PC-9 (cell line): ENCODE measurements around the gene DNAI4. TPM values are rescaled to one million over a fixed set of nuclear protein-coding genes. Genes with fewer than 3 reads are reported as not detected.
"Not testable (repeated sequence)": the region's sequence is repeated elsewhere in the genome, so short reads cannot be mapped to it uniquely, and the experiment has no call there.

Experiments
- BruUV-seq: library from RNA; stranded (reverse); fragments of 400-500 nt; replicated peaks from 2 replicates; lab custom pipeline; 2021; lab: Mats Ljungman, UMichigan
- CTCF ChIA-PET: fragments of 300-600 bp; sonication (Branson Sonifier 250); formaldehyde crosslinking; loops from one replicate; lab custom pipeline; 2022; ENCODE audit warnings: antibody characterized with exemption; lab: Charles Lee
- POLR2A ChIA-PET: fragments of 300-600 bp; sonication (Branson Sonifier 250); formaldehyde crosslinking; loops from one replicate; lab custom pipeline; 2022; ENCODE audit warnings: antibody characterized with exemption; ENCODE audit not compliant: unreplicated experiment; lab: Charles Lee
- DNase-seq, 2 experiments: peaks; one replicate each; pipeline versions ENCODE4 v3.0.0 to v3.0.0-alpha.2; 2015 to 2022; ENCODE audit warnings: mixed read lengths in 1 of 2
- H2AFZ ChIP-seq: fragments of 200-600 bp; sonication (generic); 2 replicates; pipeline ENCODE4 v1.8.1; 2017; ENCODE audit warnings: antibody characterized with exemption
- H3F3A ChIP-seq: fragments of 200-600 bp; sonication (generic); 2 replicates; pipeline ENCODE4 v1.8.1; 2017; ENCODE audit warnings: antibody characterized with exemption, mild to moderate bottlenecking, low read depth; ENCODE audit not compliant: insufficient read depth
- H3K27ac ChIP-seq: fragments of 200-600 bp; sonication (generic); 2 replicates; pipeline ENCODE4 v1.6.1; 2016; ENCODE audit warnings: mixed run types
- H3K27me3 ChIP-seq: fragments of 200-600 bp; sonication (generic); 2 replicates; pipeline ENCODE4 v1.6.1; 2016; ENCODE audit warnings: low read depth, mixed run types; ENCODE audit not compliant: insufficient read depth
- H3K36me3 ChIP-seq: fragments of 200-600 bp; sonication (generic); 2 replicates; pipeline ENCODE4 v1.6.1; 2016; ENCODE audit warnings: low read depth, mixed run types
- H3K4me1 ChIP-seq: fragments of 200-600 bp; sonication (generic); replicated peaks from 2 replicates; pipeline ENCODE4 v1.6.1; 2016; ENCODE audit warnings: mixed run types; ENCODE audit not compliant: insufficient read depth
- H3K4me2 ChIP-seq: fragments of 200-600 bp; sonication (generic); 2 replicates; pipeline ENCODE4 v1.6.1; 2017; ENCODE audit warnings: mixed run types
- H3K4me3 ChIP-seq: fragments of 200-600 bp; sonication (generic); 2 replicates; pipeline ENCODE4 v1.6.1; 2016; ENCODE audit warnings: mixed run types
- H3K79me2 ChIP-seq: fragments of 200-600 bp; sonication (generic); 2 replicates; pipeline ENCODE4 v1.6.1; 2017; ENCODE audit warnings: low read depth, mixed run types
- H3K9me2 ChIP-seq: fragments of 200-600 bp; sonication (generic); 2 replicates; pipeline ENCODE4 v1.8.1; 2017; ENCODE audit warnings: mild to moderate bottlenecking; ENCODE audit not compliant: insufficient read depth
- H3K9me3 ChIP-seq: fragments of 200-600 bp; sonication (generic); 2 replicates; pipeline ENCODE4 v1.8.1; 2016; ENCODE audit warnings: low read depth; ENCODE audit not compliant: insufficient read depth
- H4K20me1 ChIP-seq: fragments of 200-600 bp; sonication (generic); 2 replicates; pipeline ENCODE4 v1.8.1; 2017; ENCODE audit not compliant: insufficient read depth
- CTCF ChIP-seq: fragments of 200-600 bp; sonication (generic); conservative IDR thresholded peaks from 2 replicates; pipeline ENCODE4 v1.6.1; 2017; ENCODE audit warnings: mixed run types, antibody characterized with exemption, mild to moderate bottlenecking, moderate library complexity
- EZH2 ChIP-seq: fragments of 200-600 bp; sonication (generic); IDR thresholded peaks from 2 replicates; pipeline ENCODE4 v1.8.0; 2017; ENCODE audit warnings: antibody characterized with exemption, low read depth
- intact Hi-C: fragments of 100-400 bp; cut with micrococcal nuclease; formaldehyde crosslinking; loops from one replicate; pipeline ENCODE4 v1.10.0; 2022; ENCODE audit not compliant: unreplicated experiment
- total RNA-seq: library from RNA; stranded (reverse); gene quantifications from 2 replicates; pipeline ENCODE4 v1.2.3, GENCODE V29; 2021

Gene DNAI4
- total RNA-seq, 1 experiment from 2014 or later = 12.6 TPM

- POLR2A ChIA-PET = no interaction called here
- peaks cover 15% of the 10 kb centered on the region for H3K4me1 ChIP-seq
- H3F3A ChIP-seq = no peaks in the 10 kb centered on the region
- no peak for DNase-seq
- intact Hi-C loops = no loop called here
- H4K20me1 ChIP-seq = no peaks in the 10 kb centered on the region
- no TSS peak for BruUV-seq
- TF ChIP-seq CTCF (no peak), EZH2 (no peak)
- H3K4me2 ChIP-seq = no peak overlapping the region
- no peaks in the 10 kb centered on the region for H3K9me3 ChIP-seq
- no peaks in the 10 kb centered on the region for H3K27me3 ChIP-seq
- no peaks in the 10 kb centered on the region for H3K9me2 ChIP-seq
- H3K79me2 ChIP-seq = no peaks in the 10 kb centered on the region
- CTCF ChIA-PET = no interaction called here
- no peaks in the 10 kb centered on the region for H3K36me3 ChIP-seq
- no peak overlapping the region for H3K4me3 ChIP-seq
- H3K27ac ChIP-seq = no peak overlapping the region
- no peak overlapping the region for H2AFZ ChIP-seq
These were observed 132.7 kb downstream of the DNAI4 start for GRCh38 chr1:66791621-66792610.

- peak overlapping the region; percentile 21 for H3K4me2 ChIP-seq
- no peaks in the 10 kb centered on the region for H3K9me3 ChIP-seq
- H3K27ac ChIP-seq = no peak overlapping the region
- no TSS peak for BruUV-seq
- no peaks in the 10 kb centered on the region for H3K27me3 ChIP-seq
- H3K79me2 ChIP-seq = no peaks in the 10 kb centered on the region
- H3K36me3 ChIP-seq = no peaks in the 10 kb centered on the region
- H3K4me3 ChIP-seq = no peak overlapping the region
- ChIA-PET POLR2A (interaction anchor here (0.6 kb wide), 1 partner anchor 245 kb away, joined by 3 read pairs; no protein-coding TSS in a partner anchor), CTCF (no interaction called here)
- no peaks in the 10 kb centered on the region for H3K9me2 ChIP-seq
- no peaks in the 10 kb centered on the region for H3F3A ChIP-seq
- intact Hi-C loops = no loop called here
- TF ChIP-seq CTCF = no peak
- TF ChIP-seq EZH2 = no peak
- peak; percentile 13 to 53 for DNase-seq
- peaks cover 15% of the 10 kb centered on the region for H3K4me1 ChIP-seq
- H2AFZ ChIP-seq = no peak overlapping the region
- no peaks in the 10 kb centered on the region for H4K20me1 ChIP-seq
These were observed 136.3 kb downstream of the DNAI4 start for GRCh38 chr1:66788231-66788939.

- no TSS peak for BruUV-seq
- CTCF ChIA-PET = no interaction called here
These were observed 137.0 kb downstream of the DNAI4 start for GRCh38 chr1:66787641-66788040.

GRCh38 chr1:66785800-66786199 is 138.9 kb downstream of the DNAI4 start:
- H3F3A ChIP-seq, CTCF ChIA-PET, H2AFZ ChIP-seq, H3K4me2 ChIP-seq, DNase-seq, H3K9me3 ChIP-seq, H4K20me1 ChIP-seq, H3K4me3 ChIP-seq, BruUV-seq, H3K27ac ChIP-seq, POLR2A ChIA-PET, intact Hi-C loops, H3K36me3 ChIP-seq, H3K27me3 ChIP-seq, H3K9me2 ChIP-seq, H3K79me2 ChIP-seq: not testable (repeated sequence)
- H3K4me1 ChIP-seq = peaks cover 15% of the 10 kb centered on the region

More at GRCh38 chr1:66787641-66788040, 137.0 kb downstream of the DNAI4 start:
- no peaks in the 10 kb centered on the region for H3K9me3 ChIP-seq
- H3K4me3 ChIP-seq = no peak overlapping the region
- H3K36me3 ChIP-seq = no peaks in the 10 kb centered on the region
- intact Hi-C loops = no loop called here
- POLR2A ChIA-PET = no interaction called here
- TF ChIP-seq CTCF = no peak
- TF ChIP-seq EZH2 = no peak
- H3K27me3 ChIP-seq = no peaks in the 10 kb centered on the region
- no peak overlapping the region for H3K4me2 ChIP-seq
- peaks cover 15% of the 10 kb centered on the region for H3K4me1 ChIP-seq
- no peaks in the 10 kb centered on the region for H3K9me2 ChIP-seq
- H3K79me2 ChIP-seq = no peaks in the 10 kb centered on the region
- H3F3A ChIP-seq = no peaks in the 10 kb centered on the region
- no peak for DNase-seq
- H4K20me1 ChIP-seq = no peaks in the 10 kb centered on the region
- H2AFZ ChIP-seq = no peak overlapping the region
- no peak overlapping the region for H3K27ac ChIP-seq
